HG03066 (cell line): Measurements from ENCODE around the gene CALN1.
"Not testable (repeated sequence)": the region's sequence is repeated elsewhere in the genome, so short reads cannot be mapped to it uniquely, and the experiment has no call there.

Experiments used
- ATAC-seq: cut with Tn5 transposase; IDR thresholded peaks from one replicate; pipeline ENCODE4 v1.9.1; 2021; ENCODE audit warnings: low read depth; ENCODE audit not compliant: unreplicated experiment

CALN1 gene

DNA sequence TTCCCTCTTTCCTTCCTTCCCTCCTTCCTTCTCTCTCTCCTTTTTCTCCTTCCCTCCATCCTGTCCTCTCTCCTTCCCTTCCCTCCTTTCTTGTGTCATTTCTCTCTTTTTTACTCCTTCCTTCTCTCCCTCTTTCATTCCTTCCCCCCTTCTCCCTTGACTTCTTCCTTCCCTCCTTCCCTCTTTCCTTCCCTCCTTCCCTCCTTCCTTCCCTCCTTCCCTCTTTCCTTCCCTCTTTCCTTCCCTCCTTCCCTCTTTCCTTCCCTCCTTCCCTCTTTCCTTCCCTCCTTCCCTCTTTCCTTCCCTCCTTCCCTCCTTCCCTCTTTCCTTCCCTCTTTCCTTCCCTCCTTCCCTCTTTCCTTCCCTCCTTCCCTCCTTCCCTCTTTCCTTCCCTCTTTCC, 203.1 kb downstream of the CALN1 start:
- ATAC-seq = not testable (repeated sequence)

DNA sequence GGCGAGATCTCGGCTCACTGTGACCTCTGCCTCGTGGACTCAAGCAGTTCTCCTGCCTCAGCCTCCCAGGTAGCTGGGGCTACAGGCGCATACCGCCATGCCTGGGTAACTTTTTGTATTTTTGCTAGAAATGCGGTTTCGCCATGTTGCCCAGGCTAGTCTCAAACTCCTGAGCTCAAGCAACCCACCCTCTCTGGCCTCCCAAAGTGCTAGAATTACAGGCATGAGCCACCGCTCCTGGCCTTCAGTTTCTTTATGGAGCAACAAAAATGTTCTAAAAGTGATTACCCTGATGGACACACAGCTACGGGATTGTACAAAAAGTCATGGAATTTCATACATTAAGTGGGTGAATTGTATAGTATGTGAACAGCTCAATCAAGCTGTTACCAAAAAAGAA, 216.0 kb downstream of the CALN1 start:
- ATAC-seq = no peak

DNA sequence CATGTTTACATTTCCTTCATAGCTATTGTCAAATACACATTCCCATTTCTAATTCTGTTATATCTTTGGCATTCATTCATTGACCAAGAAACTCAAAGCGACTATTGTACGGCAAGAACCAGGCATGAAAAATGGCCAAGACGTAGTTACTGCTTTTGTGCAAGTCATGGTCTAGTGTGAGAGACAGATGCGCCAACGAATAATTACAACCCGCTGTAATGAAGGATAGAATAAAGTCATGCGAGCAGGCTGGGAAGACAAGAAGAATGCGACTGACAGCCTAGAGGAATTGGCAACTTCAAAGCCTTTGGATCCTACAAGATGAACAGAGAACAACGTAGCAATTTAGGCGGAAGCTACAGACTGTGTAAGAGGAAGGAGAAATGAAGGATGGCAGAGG, 221.2 kb downstream of the CALN1 start:
- ATAC-seq = no peak

DNA sequence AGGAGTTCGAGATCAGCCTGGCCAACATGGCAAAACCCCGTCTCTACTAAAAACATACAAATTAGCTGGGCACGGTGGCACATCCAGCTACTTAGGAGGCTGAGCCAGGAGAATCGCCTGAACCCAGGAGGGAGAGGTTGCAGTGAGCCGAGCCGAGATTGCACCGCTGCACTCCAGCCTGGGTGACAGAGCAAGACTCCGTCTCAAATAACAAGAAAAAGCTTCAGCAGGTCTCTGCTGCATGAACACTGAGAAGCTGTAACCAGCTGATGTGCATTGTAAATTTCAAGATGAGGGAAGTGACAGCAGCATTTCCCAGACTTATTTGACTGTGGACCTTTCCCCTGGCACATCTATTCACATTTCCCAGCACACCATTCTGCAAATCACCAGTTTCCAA, 222.0 kb downstream of the CALN1 start:
- ATAC-seq = no peak

DNA sequence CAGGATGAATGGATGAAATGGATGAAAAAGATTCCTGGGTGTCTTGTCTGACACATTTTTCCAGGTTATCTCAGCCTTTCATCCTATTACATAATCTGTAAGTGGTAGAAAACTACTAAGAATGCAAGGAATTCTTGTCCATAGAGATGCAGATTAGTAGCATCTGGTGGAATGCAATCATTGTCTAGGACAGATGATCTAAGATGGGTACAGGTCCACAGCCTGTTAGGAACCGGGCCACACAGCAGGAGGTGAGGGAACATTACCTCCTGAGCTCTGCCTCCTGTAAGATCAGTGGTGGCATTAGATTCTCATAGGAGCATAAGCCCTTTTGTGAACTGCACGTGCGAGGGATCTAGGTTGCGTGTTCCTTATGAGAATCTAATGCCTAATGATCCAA, 225.0 kb downstream of the CALN1 start:
- no peak for ATAC-seq

DNA sequence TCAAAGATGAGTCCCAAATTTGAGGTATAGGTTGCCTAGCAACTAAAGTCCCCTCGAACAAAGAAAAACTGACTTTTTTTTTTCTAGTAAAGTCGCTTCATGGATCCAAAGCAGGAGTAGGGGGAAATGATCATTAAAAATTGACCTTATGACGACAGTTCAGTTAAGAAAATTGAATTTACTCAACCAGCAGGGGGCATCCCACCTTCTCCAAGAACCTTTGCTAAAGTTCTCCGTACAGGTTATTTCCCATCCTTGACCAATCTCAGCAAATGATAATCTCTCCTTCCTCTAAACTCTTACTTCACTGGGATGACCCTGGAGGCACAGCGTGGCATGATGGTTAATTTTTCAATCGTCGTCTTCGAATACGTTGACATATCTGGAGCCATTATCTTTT, 228.3 kb downstream of the CALN1 start:
- ATAC-seq = no peak

DNA sequence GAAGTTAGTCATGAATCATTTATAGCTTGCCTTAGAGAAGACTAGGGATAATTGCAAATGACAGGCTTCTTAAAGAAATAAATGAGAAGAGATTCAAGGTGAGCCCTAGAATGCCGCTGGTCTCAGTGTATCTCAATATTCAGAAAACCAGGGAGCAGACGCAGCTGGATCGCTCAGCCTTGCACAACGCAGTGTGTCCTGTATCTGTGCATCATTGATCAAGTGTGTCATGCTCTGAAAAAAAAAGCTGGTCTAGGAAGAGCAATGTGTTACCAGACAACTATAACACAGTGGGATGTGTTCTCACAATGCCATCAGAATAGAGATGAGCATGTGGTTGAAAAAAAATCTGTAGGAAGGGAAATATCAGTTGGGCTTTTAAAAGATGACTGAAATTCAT, 230.1 kb downstream of the CALN1 start:
- no peak for ATAC-seq

DNA sequence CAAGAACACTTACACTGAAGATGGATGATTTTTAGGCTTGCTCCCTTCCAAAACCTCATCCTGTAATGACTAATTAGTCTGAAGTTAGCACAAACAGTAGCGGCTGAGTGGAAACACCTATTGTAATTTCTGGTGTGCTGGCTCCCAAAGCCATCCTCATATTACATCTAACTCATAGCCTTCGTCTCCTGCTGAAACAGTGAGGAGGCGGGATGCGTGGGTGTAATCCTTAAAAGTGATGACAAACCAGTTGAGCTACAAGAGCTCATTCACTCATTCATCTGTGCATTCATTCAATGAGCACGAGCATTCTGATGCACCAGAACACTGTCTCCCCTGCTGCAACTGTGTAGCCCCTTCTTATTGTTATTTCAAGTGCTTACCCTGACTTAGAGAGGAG, 235.3 kb downstream of the CALN1 start:
- no peak for ATAC-seq

DNA sequence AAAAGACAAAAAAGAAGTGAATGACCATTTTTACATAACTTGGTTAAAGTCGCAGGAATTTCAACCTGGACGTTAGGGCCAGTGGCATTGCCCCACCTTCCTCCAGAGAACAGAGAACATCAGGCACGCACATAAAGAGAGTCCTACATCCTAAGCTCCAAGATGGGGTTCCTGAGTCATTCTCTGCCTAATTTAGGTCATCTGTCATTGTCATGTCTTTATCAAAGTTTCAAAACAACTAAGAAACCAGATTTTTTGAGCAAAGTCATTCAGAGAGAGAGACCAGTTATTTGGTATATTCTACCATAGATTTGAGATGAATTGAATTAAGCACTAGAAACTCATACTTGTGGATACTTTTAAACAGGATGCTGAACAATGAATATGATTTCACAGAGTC, 241.7 kb downstream of the CALN1 start:
- no peak for ATAC-seq

DNA sequence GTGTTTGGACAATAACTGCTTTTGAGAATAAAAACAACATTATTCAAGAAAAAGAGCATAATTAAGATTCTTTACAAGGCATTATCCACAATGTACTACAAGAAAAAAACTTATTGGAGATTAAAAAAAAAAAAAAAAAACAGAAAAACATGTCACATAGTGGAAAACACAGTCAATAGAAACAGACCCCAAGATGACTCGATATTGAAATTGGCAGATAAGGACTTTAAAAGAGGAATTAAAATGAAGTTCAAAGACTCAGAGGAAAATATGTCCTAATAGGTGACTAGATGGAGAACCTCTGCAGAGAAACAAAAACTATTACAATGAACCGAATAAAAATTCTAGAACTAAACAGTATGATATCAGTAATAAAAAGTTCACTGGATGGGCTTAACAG, 248.9 kb downstream of the CALN1 start:
- no peak for ATAC-seq

DNA sequence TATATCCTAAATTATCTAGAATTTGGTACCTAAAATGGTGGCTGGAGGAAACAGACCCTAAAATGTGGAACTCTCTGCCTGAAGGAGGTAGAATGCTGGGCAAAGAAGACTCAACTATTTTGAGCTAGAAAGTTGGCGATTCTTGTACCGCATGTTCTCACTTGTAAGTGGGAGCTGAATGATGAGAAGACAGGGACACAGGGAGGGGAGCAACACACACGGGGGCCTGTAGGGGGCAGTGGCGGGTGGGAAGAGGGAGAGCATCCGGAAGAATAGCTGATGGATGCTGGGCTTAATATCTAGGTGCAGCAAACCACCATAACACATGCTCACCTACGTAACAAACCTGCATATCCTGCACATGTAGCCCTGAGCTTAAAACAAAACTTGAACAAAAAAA, 250.6 kb downstream of the CALN1 start:
- ATAC-seq = no peak

DNA sequence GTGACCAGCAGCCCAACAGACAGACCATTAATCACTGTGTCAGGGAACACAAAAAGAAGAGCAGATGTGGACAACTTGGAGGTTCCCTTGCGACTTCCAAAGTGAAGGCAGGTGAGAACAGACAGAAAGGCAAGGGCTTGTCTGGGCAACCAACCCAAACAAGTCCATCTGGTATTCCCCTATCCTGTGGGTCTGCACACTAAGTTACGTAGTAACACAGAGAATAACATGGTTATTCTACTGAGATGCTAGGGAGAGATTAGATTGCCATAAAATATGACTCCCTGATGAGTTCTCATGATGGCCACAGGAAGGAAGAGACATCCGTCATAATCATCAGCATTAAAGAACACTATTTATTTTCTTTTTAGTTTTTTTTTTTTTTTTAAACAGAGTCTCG, 252.2 kb downstream of the CALN1 start:
- ATAC-seq = no peak

DNA sequence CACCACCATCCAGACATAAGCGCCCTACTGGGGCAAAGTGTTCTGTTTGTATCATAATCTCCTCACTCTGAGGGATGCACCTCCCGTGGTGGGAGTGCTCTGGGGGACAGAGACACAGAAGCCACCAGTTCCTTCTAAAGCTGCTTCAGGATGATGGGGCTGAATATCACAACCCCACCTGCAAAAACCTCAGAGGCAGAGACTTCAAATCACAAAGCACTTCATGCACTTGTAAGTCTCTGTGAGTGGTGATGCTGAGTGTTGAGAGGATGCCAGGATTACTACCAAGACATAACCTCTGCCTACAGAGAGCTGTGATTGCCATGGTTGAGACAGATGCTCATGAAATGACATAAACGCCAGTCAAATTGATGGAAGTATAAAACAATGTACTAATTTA, 255.5 kb downstream of the CALN1 start:
- ATAC-seq = no peak

DNA sequence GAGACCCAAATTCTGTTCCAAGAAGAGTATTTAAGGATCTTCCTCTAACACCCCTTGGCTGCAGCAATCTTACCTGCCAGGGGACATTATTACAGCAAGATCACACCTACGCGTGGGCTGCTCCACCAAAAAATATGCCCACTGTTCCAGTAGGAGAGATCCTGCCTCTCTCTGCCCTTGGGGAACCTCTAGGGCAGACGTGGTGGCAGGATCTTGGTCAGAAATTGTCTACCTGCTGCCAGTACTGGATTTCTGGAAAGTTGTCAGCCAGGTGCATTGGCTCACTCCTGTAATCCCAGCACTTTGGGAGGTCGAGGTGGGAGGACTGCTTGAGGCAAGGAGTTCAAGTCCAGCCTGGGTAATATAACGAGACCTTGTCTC, 259.0 kb downstream of the CALN1 start:
- ATAC-seq = no peak

DNA sequence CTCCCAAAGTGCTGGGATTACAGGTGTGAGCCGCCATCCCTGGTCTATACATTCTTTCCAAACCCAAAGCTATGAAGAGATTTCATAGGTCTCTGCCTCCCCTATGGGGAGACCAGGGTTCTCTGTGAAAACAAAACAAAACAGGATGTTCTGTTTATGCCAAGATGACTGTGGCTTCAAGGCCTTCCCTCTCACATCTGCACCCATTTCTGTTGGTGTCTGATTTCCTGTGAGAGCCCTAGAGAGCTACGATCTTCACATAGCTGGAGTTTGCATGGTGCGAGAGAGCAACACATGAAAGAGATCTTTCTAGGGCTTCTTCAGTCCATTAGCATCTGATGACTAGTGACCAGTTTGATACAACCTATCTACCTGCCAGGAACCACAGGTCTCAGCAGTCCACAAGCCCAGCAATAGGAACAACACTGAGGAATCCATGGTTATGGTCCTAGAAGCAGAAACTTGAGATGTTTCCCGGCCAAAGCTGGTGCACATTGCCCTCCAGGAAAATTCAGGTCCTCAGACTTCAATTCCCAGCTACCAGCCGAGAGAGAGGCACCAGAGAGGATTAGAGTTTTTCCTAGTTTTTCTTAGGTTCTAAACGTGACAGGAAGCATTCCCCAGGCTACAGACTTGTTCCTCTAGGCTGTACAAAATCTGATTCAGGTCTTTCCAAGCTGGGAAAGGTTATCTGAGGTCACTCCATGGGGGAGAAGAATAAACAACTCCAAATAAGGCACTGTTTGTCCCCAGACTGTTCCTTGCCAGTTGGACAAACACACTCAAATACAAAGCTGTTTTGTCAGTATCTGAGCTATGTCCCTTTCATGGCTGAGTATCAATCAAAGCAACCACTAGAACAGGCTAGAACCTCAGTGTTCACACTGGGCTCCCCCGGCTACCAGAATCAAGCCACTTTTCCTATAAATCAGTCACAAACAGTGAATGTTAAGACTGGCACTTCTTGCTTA, 259.7 kb downstream of the CALN1 start:
- ATAC-seq = no peak

DNA sequence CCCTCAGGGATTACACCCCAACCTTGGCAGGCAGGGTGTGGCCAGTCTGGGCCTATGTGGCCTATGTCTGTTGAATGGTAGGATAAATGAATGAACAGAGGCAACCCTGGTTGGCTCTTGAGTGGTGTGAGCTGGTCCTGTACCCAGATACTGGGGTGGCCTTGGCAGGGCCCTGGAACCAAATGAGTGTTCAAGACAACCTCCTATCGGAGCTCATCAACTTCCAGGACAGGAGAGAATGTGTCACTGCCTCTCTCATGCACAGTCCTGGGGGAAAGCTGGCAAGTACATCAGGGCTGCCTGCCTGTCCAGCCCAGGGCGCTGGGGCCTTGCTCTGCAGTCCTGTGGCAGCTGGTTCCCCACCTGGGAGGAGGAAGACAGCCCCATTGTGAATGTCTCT, 271.6 kb downstream of the CALN1 start:
- no peak for ATAC-seq

DNA sequence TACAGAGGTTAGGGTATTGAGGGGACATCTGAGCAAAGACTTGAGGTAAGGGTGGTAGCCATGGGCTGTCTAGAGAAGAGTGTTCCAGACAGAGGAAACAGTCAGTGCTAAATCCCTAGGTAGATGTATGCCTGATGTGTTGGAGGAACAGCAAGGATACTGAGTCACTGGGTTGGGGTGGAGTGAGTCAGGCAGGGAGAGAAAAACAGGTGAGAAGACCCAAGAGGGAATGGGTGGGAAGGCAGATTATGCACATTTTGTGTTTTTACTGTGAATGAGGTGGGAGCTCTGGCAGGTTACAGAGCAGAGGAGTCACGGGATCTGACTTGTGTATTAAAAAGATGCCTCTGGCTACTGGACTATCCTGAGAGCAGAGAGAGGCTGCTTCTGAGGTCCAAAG, 285.0 kb downstream of the CALN1 start:
- ATAC-seq = no peak

DNA sequence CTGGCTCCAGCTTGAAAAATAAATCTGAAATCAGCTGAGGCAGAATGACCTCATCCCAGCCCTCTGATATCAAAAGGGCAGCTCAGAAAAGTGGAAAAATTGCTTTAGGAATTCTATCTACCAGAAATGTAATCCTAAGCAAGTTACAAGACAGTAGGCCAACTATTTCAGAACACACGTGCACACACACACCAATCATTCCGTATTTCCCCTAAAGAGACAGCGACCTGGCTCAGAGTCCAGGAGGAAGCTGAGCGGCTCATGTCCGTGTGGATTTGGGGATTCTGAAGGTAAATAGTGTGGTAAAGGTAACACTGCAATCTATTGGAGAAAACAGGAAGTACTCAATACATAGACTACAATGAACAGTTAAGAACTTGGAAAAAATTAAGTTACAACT, 288.2 kb downstream of the CALN1 start:
- no peak for ATAC-seq

DNA sequence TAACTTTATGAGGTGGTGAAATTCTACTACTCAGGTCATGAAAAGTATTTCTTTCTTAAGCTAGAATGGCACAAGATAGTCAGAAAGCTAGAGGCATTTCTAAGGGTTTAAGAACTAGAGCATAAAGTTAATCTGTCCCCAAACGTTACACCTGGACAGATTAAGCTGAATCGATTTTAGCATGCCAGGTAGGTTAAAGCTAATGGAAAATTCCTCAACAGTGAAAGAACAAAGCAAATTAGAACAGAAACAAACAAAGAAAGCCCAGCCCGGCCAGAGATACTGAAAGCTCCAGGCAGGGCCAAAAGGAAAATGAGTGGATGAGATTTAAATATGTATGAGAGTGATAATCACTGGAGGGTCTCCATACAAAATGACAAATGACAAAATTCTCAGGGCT, 293.8 kb downstream of the CALN1 start:
- ATAC-seq = no peak

DNA sequence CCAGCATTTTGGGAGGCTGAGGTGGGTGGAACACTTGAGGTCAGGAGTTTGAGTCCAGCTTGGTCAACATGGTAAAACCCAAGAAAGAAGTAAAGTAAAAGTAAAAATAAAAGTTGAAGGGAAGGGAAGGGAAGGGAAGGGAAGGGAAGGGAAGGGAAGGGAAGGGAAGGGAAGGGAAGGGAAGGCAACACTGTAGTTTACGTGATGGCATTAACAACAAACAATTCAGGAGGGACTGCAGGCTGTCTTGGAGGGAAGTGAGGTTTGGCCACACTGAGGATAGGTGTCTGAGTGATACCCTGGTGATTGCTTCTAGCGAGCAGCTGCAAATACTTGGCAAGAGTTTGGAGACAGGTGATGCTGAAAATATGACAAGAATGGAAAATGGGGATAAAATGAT, 298.0 kb downstream of the CALN1 start:
- no peak for ATAC-seq

DNA sequence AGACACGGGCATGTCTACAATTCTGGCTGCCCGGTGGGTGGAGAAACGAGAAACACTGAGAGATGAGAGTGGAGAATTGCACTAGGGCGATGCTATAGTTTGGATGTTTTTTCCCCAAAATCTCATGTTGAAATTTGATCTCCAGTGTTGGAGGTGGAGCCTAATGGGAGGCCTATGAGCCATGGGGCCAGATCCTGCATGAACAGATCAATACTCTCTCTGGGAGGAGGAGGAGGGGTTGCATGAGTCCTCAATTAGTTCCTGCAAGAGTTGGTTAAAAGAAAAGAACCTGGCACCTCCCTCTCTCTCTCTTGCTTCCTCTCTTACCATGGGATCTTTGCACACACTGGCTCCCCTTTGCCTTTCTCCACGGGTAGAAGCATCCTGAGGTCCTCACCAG, 299.1 kb downstream of the CALN1 start:
- no peak for ATAC-seq

DNA sequence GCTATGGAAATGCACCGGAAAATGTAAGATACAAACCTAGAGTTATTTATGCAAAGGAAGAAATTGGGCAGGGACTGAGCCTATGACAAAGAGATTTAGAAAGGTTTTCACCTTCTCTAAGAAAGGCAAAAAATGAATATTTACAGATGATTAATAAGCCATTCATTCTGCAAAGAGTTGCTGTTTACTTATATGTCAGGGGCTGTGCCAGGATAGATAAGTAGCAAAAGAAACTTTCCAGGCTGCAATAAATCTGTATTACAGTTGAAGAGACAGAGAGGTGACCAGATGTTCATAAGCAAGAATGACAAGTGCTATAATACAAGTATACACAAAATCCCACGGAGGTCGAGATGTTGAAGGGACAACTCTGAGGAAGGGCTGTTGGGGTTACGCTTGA, 299.6 kb downstream of the CALN1 start:
- ATAC-seq = no peak

DNA sequence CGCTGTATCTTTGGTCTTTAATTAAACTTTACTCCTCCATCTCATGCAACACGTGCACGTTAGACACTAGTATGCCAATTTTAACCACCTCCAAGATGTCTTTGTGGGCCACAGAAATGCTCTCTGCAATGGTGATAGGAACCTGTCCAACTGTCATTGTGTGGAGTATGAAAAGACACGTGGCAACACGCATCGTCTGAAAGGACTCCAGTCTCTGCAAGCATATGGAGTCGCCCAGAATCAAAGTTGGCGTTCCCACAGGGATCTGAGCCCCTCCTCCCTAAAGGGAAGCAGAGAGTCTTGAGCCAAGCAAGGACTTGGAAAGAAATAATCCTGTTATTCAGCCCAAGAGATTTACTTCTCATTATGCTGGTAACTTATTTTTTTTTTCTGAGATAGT, 301.1 kb downstream of the CALN1 start:
- no peak for ATAC-seq
